OCI-LY3 (cell line): Measurements from ENCODE around the gene PLPPR4.
"Not testable (repeated sequence)": the region's sequence is repeated elsewhere in the genome, so short reads cannot be mapped to it uniquely, and the experiment has no call there.

Experiments used
- H2AFZ ChIP-seq: fragments of 200-600, 300-600 bp; shearing (Covaris generic); 2 replicates; pipeline ENCODE4 v1.6.0; 2014; ENCODE audit warnings: antibody characterized with exemption, low read depth, low read length
- H3K27ac ChIP-seq: fragments of 200-600, 300-600 bp; sonication (generic); 2 replicates; pipeline ENCODE4 v1.5.1; 2014; ENCODE audit warnings: mild to moderate bottlenecking, low read length, moderate library complexity, mixed read lengths
- H3K27me3 ChIP-seq: fragments of 200-600, 300-600 bp; sonication (generic); 2 replicates; pipeline ENCODE4 v1.6.1; 2014; ENCODE audit warnings: low read depth, low read length, mixed read lengths
- H3K36me3 ChIP-seq: fragments of 200-600, 300-600 bp; sonication (generic); replicated peaks from 2 replicates; pipeline ENCODE3; 2014; ENCODE audit warnings: low read depth, low read length, mixed read lengths
- H3K4me1 ChIP-seq: fragments of 300-600, 200-600 bp; sonication (generic); 2 replicates; pipeline ENCODE4 v1.6.1; 2014; ENCODE audit warnings: low read length, mixed read lengths
- H3K4me2 ChIP-seq: fragments of 200-600, 300-600 bp; sonication (generic); 2 replicates; pipeline ENCODE4 v1.6.1; 2014; ENCODE audit warnings: low read length, mixed read lengths
- H3K4me3 ChIP-seq: fragments of 300-600, 200-600 bp; sonication (generic); 2 replicates; pipeline ENCODE4 v1.5.1; 2014; ENCODE audit warnings: antibody characterized with exemption, mild to moderate bottlenecking, low read length, moderate library complexity
- H3K79me2 ChIP-seq: fragments of 300-600, 200-600 bp; shearing (Covaris generic); 2 replicates; pipeline ENCODE4 v1.6.1; 2014; ENCODE audit warnings: mild to moderate bottlenecking, low read length, mixed read lengths
- H3K9ac ChIP-seq: fragments of 300-600, 200-600 bp; shearing (Covaris generic); 2 replicates; pipeline ENCODE4 v1.6.0; 2014; ENCODE audit warnings: mild to moderate bottlenecking, low read length, moderate library complexity
- H3K9me3 ChIP-seq: fragments of 200-600, 300-600 bp; shearing (Covaris generic); 2 replicates; pipeline ENCODE4 v1.6.1; 2014; ENCODE audit warnings: low read length, mixed read lengths; ENCODE audit not compliant: insufficient read depth
- H4K20me1 ChIP-seq: fragments of 200-600, 300-600 bp; sonication (generic); 2 replicates; pipeline ENCODE4 v1.6.1; 2016; ENCODE audit warnings: low read length, mixed read lengths; ENCODE audit not compliant: insufficient read depth
- CTCF ChIP-seq: fragments of 200-600, 300-600 bp; sonication (generic); IDR thresholded peaks from 2 replicates; pipeline ENCODE4 v1.5.1; 2014; ENCODE audit warnings: antibody characterized with exemption, low read length, low read depth
- EZH2phosphoT487 ChIP-seq: fragments of 200-600 bp; shearing (Covaris generic); IDR thresholded peaks from 2 replicates; pipeline ENCODE4 v1.6.1; 2018; ENCODE audit warnings: antibody characterized with exemption, mixed run types, low read depth

The PLPPR4 gene

GRCh38 chr1:99281105-99281504 lies 16.8 kb downstream of the PLPPR4 start:
- Histone ChIP-seq H3K4me3 (no peak overlapping the region), H3K36me3 (no peaks in the 10 kb centered on the region), H3K9me3 (no peaks in the 10 kb centered on the region), H3K4me1 (peaks cover 4% of the 10 kb centered on the region; the same call in 1 of the 2 replicates), H3K79me2 (no peaks in the 10 kb centered on the region), H3K27ac (no peak overlapping the region), H3K27me3 (no peaks in the 10 kb centered on the region), H3K9ac (no peak overlapping the region), H3K4me2 (no peak overlapping the region), H4K20me1 (no peaks in the 10 kb centered on the region), H2AFZ (no peak overlapping the region)
- no peak for TF ChIP-seq CTCF
- TF ChIP-seq EZH2phosphoT487 = no peak

GRCh38 chr1:99282536-99282935 lies 18.2 kb downstream of the PLPPR4 start:
- H2AFZ ChIP-seq = no peak overlapping the region
- H3K9ac ChIP-seq = no peak overlapping the region
- no peak overlapping the region for H3K4me3 ChIP-seq
- H3K9me3 ChIP-seq = no peaks in the 10 kb centered on the region
- H3K4me2 ChIP-seq = no peak overlapping the region
- no peaks in the 10 kb centered on the region for H3K27me3 ChIP-seq
- H3K27ac ChIP-seq = no peak overlapping the region
- TF ChIP-seq CTCF (no peak), EZH2phosphoT487 (no peak)
- no peaks in the 10 kb centered on the region for H3K36me3 ChIP-seq
- no peaks in the 10 kb centered on the region for H4K20me1 ChIP-seq
- peaks cover 4% of the 10 kb centered on the region; the same call in 1 of the 2 replicates for H3K4me1 ChIP-seq
- no peaks in the 10 kb centered on the region for H3K79me2 ChIP-seq

- H3K9ac ChIP-seq, H4K20me1 ChIP-seq, H3K27me3 ChIP-seq, H3K4me1 ChIP-seq, H3K36me3 ChIP-seq, H3K27ac ChIP-seq, H3K4me3 ChIP-seq, H3K79me2 ChIP-seq, H3K9me3 ChIP-seq, H3K4me2 ChIP-seq, H2AFZ ChIP-seq: not testable (repeated sequence)
Observed at GRCh38 chr1:99283521-99283920, 19.2 kb downstream of the PLPPR4 start.

- Histone ChIP-seq H3K4me2 (no peak overlapping the region), H3K9me3 (no peaks in the 10 kb centered on the region), H3K4me3 (no peak overlapping the region), H4K20me1 (no peaks in the 10 kb centered on the region), H3K9ac (no peak overlapping the region), H2AFZ (no peak overlapping the region), H3K79me2 (no peaks in the 10 kb centered on the region), H3K27me3 (no peaks in the 10 kb centered on the region), H3K36me3 (no peaks in the 10 kb centered on the region), H3K27ac (no peak overlapping the region), H3K4me1 (no peaks in the 10 kb centered on the region)
- no peak for TF ChIP-seq EZH2phosphoT487
- TF ChIP-seq CTCF = no peak
Observed at GRCh38 chr1:99292886-99293285, 28.6 kb downstream of the PLPPR4 start.

- Histone ChIP-seq H3K27ac (no peak overlapping the region), H3K9ac (no peak overlapping the region), H3K9me3 (no peaks in the 10 kb centered on the region), H3K4me2 (no peak overlapping the region), H3K79me2 (no peaks in the 10 kb centered on the region), H4K20me1 (no peaks in the 10 kb centered on the region), H3K4me3 (no peak overlapping the region), H2AFZ (no peak overlapping the region), H3K27me3 (no peaks in the 10 kb centered on the region), H3K36me3 (no peaks in the 10 kb centered on the region), H3K4me1 (no peaks in the 10 kb centered on the region)
- TF ChIP-seq EZH2phosphoT487 = no peak
- TF ChIP-seq CTCF = no peak
Observed at GRCh38 chr1:99297923-99298322, 33.6 kb downstream of the PLPPR4 start.
